SJCRH30 (cell line): ENCODE measurements around the gene ATAD3B. TPM values are rescaled to one million over a fixed set of nuclear protein-coding genes. Genes with fewer than 3 reads are reported as not detected.

Experiments used
- DNase-seq, 2 experiments: peaks; one replicate each; pipeline ENCODE4 v3.0.0-alpha.2; 2015 to 2020
- H3K27ac ChIP-seq: fragments of 250-450 bp; sonication (Bioruptor Pico); 2 replicates; pipeline ENCODE4 v1.5.1; 2020; ENCODE audit warnings: mild to moderate bottlenecking, moderate library complexity
- H3K27me3 ChIP-seq: fragments of 250-450 bp; sonication (Bioruptor Pico); 2 replicates; pipeline ENCODE4 v1.5.1; 2020; ENCODE audit warnings: mild to moderate bottlenecking, moderate library complexity
- H3K36me3 ChIP-seq: fragments of 250-450 bp; sonication (Bioruptor Pico); 2 replicates; pipeline ENCODE4 v1.5.1; 2020; ENCODE audit warnings: mild to moderate bottlenecking, moderate library complexity
- H3K4me1 ChIP-seq: fragments of 250-450 bp; sonication (Bioruptor Pico); 2 replicates; pipeline ENCODE4 v1.5.1; 2020; ENCODE audit warnings: mild to moderate bottlenecking, moderate library complexity
- H3K4me3 ChIP-seq: fragments of 250-450 bp; sonication (Bioruptor Pico); 2 replicates; pipeline ENCODE4 v1.5.1; 2020; ENCODE audit warnings: mild to moderate bottlenecking, moderate library complexity
- H3K9me3 ChIP-seq: fragments of 250-450 bp; sonication (Bioruptor Pico); replicated peaks from 2 replicates; pipeline ENCODE4 v1.5.1; 2020; ENCODE audit warnings: mild to moderate bottlenecking, moderate library complexity
- total RNA-seq: library from RNA; depleted of rRNA; stranded (reverse); fragments of >200 nt; shearing (Covaris generic); gene quantifications from 2 replicates; pipeline ENCODE4 v1.2.3, GENCODE V29; 2014

Gene ATAD3B
- total RNA-seq, 1 experiment from 2014 or later, result 55.5 TPM

GRCh38 chr1:1430114-1430982 lies 41.2 kb upstream of the ATAD3B start:
- Histone ChIP-seq H3K36me3 (no peaks in the 10 kb centered on the region), H3K27ac (peak overlapping the region; percentile 91), H3K4me1 (peaks cover 53% of the 10 kb centered on the region; the same call in 1 of the 2 replicates), H3K4me3 (peak overlapping the region; percentile 46), H3K27me3 (no peaks in the 10 kb centered on the region), H3K9me3 (no peaks in the 10 kb centered on the region)
- DNase-seq, result peak; percentile 95 to 98

GRCh38 chr1:1430992-1431844 lies 40.3 kb upstream of the ATAD3B start:
- no peaks in the 10 kb centered on the region for H3K36me3 ChIP-seq
- no peaks in the 10 kb centered on the region for H3K9me3 ChIP-seq
- H3K4me1 ChIP-seq, result peaks cover 48% of the 10 kb centered on the region; the same call in 1 of the 2 replicates
- peak overlapping the region; percentile 91 for H3K27ac ChIP-seq
- no peak for DNase-seq
- no peaks in the 10 kb centered on the region for H3K27me3 ChIP-seq
- peak overlapping the region; percentile 50 for H3K4me3 ChIP-seq

- H3K4me1 ChIP-seq, result peaks cover 42% of the 10 kb centered on the region; the same call in 1 of the 2 replicates
- peak overlapping the region; percentile 91 for H3K27ac ChIP-seq
These were observed 39.7 kb upstream of the ATAD3B start for GRCh38 chr1:1431845-1432273.

GRCh38 chr1:1432274-1432950 lies 39.2 kb upstream of the ATAD3B start:
- Histone ChIP-seq H3K4me1 (peaks cover 42% of the 10 kb centered on the region; the same call in 1 of the 2 replicates), H3K9me3 (no peaks in the 10 kb centered on the region), H3K4me3 (peak overlapping the region; percentile 50), H3K36me3 (no peaks in the 10 kb centered on the region), H3K27me3 (no peaks in the 10 kb centered on the region), H3K27ac (peak overlapping the region; percentile 91)
- peak; percentile 93 for DNase-seq

More at GRCh38 chr1:1431845-1432273, 39.7 kb upstream of the ATAD3B start:
- H3K9me3 ChIP-seq, result no peaks in the 10 kb centered on the region
- DNase-seq, result peak; percentile 95 to 97
- H3K4me3 ChIP-seq, result peak overlapping the region; percentile 50
- no peaks in the 10 kb centered on the region for H3K36me3 ChIP-seq
- no peaks in the 10 kb centered on the region for H3K27me3 ChIP-seq

GRCh38 chr1:1432951-1433803 lies 38.4 kb upstream of the ATAD3B start:
- H3K4me3 ChIP-seq, result peak overlapping the region; percentile 50
- H3K27ac ChIP-seq, result peak overlapping the region; percentile 91
- H3K9me3 ChIP-seq, result no peaks in the 10 kb centered on the region
- no peaks in the 10 kb centered on the region for H3K36me3 ChIP-seq
- peaks cover 48% of the 10 kb centered on the region for H3K4me1 ChIP-seq
- DNase-seq, result peak; percentile 90 to 92
- H3K27me3 ChIP-seq, result no peaks in the 10 kb centered on the region

GRCh38 chr1:1433804-1434130 lies 37.8 kb upstream of the ATAD3B start:
- DNase-seq, result peak; percentile 64 to 72
- Histone ChIP-seq H3K9me3 (no peaks in the 10 kb centered on the region), H3K4me3 (peak overlapping the region; percentile 50), H3K27me3 (no peaks in the 10 kb centered on the region), H3K36me3 (no peaks in the 10 kb centered on the region), H3K4me1 (peaks cover 49% of the 10 kb centered on the region), H3K27ac (peak overlapping the region; percentile 91)

- H3K4me1 ChIP-seq, result peaks cover 49% of the 10 kb centered on the region
- H3K27ac ChIP-seq, result peak overlapping the region; percentile 91
- no peaks in the 10 kb centered on the region for H3K27me3 ChIP-seq
- peak overlapping the region; percentile 50 for H3K4me3 ChIP-seq
- no peaks in the 10 kb centered on the region for H3K9me3 ChIP-seq
- DNase-seq, result peak; percentile 74 to 75
- no peaks in the 10 kb centered on the region for H3K36me3 ChIP-seq
These were observed 37.3 kb upstream of the ATAD3B start for GRCh38 chr1:1434131-1434823.

GRCh38 chr1:1434824-1435105 lies 36.8 kb upstream of the ATAD3B start:
- Histone ChIP-seq H3K4me1 (peaks cover 45% of the 10 kb centered on the region), H3K27me3 (no peaks in the 10 kb centered on the region), H3K36me3 (no peaks in the 10 kb centered on the region), H3K9me3 (no peaks in the 10 kb centered on the region), H3K27ac (peak overlapping the region; percentile 91), H3K4me3 (peak overlapping the region; percentile 50)
- DNase-seq, result no peak

GRCh38 chr1:1435106-1435903 lies 36.3 kb upstream of the ATAD3B start, which contains the start of gene VWA1:
TSS of gene VWA1 (plus strand) at chr1:1435690. CDS start at chr1:1435749, 59 bp downstream.
- DNase-seq, result no peak
- Histone ChIP-seq H3K27ac (peak within 1 kb of the TSS; percentile 91), H3K9me3 (no peaks in the 10 kb centered on the region), H3K27me3 (no peaks in the 10 kb centered on the region), H3K4me3 (peak within 1 kb of the TSS; percentile 50), H3K36me3 (no peaks in the 10 kb centered on the region), H3K4me1 (peaks cover 40% of the 10 kb centered on the region)

- Histone ChIP-seq H3K4me1 (peaks cover 42% of the 10 kb centered on the region), H3K4me3 (no peak overlapping the region), H3K36me3 (no peaks in the 10 kb centered on the region), H3K27me3 (no peaks in the 10 kb centered on the region), H3K9me3 (no peaks in the 10 kb centered on the region), H3K27ac (no peak overlapping the region)
- DNase-seq, result no peak
These were observed 35.5 kb upstream of the ATAD3B start for GRCh38 chr1:1435911-1436629.

- Histone ChIP-seq H3K9me3 (no peaks in the 10 kb centered on the region), H3K4me1 (peaks cover 42% of the 10 kb centered on the region), H3K4me3 (no peak overlapping the region), H3K27me3 (no peaks in the 10 kb centered on the region), H3K36me3 (no peaks in the 10 kb centered on the region), H3K27ac (no peak overlapping the region)
- DNase-seq, result no peak
These were observed 34.9 kb upstream of the ATAD3B start for GRCh38 chr1:1436630-1437032.
